ENCODE measurements around the gene TBXA2R.
"Not testable (repeated sequence)": the region's sequence is repeated elsewhere in the genome, so short reads cannot be mapped to it uniquely, and the experiment has no call there.

TBXA2R gene

DNA sequence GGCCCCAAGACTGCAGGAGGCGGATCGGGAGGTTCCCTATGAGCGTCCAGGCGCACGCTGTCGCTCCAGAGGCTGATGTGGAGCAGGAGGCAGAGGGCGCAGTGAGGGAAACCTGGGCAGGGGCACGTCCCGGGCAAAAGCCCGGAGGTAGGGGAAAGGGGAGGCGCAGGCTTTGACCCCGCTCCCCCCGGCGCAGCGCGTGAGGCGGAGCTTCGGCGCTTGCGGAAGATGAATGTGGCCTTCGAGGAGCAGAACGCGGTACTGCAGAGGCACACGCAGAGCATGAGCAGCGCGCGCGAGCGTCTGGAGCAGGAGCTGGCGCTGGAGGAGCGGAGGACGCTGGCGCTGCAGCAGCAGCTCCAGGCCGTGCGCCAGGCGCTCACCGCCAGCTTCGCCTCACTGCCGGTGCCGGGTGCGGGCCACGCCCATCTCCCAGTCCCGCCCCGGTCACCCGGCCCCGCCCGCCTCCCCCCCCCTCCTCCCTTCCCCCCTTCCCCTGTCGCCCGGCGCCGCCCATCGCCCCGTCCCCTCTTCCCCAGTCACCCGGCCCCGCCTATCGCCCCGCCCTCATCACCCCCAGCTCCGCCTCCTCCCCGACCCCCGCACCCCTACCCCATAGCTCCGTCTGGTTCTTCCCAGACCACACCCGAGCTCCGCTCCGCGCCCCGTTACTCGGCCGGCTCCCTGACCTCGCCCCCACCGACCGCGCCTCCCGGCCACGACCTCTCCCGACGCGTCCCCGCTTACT, 29.8 kb downstream of the TBXA2R start:
- DNase-seq, result no peak

- no peak for DNase-seq
Measured at GRCh38 chr19:3575949-3576673, 30.6 kb downstream of the TBXA2R start.

DNA sequence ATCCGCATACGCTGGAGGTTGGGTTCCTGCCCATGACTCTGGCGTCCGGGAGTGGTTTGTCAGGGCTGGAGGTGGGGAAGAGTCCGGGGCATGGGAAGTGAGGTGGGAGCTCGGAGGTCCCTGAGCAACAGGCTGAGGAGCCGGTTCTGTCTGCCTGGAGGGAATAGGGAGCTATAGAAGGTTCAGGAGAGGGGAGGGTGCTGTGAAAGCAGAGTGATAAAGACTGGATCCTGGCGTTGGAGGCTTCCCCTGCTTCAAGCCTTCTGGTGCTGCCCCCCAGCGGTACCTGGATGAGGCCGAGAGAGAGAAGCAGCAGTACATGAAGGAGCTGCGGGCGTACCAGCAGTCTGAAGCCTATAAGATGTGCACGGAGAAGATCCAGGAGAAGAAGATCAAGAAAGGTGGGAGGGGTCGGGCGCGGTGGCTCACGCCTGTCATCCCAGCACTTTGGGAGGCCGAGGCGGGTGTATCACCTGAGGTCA, 31.4 kb downstream of the TBXA2R start:
- DNase-seq, result no peak

GRCh38 chr19:3573858-3574637, 32.6 kb downstream of the TBXA2R start:
- peak; percentile 53 to 83 (median 66) for DNase-seq

- no peak for DNase-seq
Measured at GRCh38 chr19:3573162-3573857, 33.4 kb downstream of the TBXA2R start.

DNA sequence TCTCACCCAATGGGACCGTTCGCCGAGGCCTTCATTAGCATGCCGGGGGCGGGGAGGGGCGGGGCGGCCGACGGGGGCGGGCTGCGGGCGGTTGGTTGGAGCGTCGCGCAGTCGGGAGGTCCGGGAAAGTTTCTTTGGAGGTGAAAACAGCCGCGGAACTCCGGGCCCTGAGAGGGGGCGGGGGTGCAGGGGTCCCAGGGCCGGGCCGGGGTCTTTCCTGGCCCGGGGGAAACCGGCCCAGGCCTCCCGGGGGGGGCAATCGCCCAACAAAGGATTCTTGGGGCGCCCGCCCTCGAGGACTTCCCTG, 33.9 kb downstream of the TBXA2R start, which contains the start of gene HMG20B:
Gene HMG20B (plus strand): TSS at position 90 of the 307 bp plus-strand sequence. CDS start 366 bp downstream, outside the sequence.
- DNase-seq, result no peak

DNA sequence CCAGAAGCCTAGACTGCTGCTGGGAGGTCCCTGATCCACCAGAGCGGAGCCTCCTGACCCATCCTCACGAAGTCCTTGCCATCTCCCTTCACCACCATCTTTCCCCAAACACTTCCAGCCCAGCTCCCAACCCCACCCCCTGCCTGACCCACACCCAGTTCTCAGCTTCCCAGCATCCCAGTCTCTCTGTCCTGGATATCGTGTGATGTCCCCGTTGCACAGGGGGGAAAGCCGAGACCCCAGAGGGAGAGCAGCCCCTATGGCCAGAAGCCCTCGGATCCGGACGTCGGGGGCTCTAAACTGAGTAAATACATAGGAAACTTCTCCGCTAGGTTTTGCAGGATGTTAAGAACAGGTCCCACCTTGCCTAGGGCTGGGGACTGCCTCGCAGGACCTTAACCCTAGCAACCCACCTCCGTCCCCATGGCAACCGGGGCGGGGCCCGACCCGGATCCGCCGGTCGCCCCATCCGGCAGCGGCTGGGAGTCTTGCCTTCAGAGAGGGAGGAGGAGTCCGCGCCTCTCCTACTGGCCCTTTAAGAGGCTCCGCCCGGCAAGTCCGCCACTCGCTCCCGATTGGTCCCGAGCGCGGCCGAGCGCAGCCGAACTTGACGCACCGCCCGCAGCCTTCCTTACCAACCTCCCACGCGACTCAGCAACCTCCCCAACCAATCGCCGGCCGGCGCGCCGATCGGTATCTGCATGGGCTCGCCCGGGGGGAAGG, 34.4 kb downstream of the TBXA2R start:
- peak; percentile 96 to 99 (median 98) for DNase-seq

GRCh38 chr19:3570606-3571011, 36.1 kb downstream of the TBXA2R start:
- no peak for DNase-seq

GRCh38 chr19:3570042-3570441, 36.6 kb downstream of the TBXA2R start:
- DNase-seq, result not testable (repeated sequence)

DNA sequence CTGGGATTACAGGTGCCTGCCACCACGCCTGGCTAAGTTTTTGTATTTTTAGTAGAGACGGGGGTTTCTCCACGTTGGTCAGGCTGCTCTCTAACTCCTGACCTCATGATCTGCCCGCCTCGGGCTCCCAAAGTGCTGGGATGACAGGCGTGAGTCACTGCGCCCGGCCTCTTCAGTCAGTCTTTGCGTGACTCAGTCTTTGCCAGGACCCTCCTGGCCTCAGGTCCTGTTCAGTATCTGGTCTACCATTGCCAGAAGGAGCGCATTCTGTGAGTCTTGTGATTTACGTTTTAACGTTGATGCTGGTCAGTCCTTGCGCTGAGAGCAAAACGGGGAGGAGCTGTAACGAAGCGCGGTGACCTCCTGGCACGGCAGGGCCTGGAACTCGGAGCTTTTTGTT, 41.5 kb downstream of the TBXA2R start:
- DNase-seq, result no peak

DNA sequence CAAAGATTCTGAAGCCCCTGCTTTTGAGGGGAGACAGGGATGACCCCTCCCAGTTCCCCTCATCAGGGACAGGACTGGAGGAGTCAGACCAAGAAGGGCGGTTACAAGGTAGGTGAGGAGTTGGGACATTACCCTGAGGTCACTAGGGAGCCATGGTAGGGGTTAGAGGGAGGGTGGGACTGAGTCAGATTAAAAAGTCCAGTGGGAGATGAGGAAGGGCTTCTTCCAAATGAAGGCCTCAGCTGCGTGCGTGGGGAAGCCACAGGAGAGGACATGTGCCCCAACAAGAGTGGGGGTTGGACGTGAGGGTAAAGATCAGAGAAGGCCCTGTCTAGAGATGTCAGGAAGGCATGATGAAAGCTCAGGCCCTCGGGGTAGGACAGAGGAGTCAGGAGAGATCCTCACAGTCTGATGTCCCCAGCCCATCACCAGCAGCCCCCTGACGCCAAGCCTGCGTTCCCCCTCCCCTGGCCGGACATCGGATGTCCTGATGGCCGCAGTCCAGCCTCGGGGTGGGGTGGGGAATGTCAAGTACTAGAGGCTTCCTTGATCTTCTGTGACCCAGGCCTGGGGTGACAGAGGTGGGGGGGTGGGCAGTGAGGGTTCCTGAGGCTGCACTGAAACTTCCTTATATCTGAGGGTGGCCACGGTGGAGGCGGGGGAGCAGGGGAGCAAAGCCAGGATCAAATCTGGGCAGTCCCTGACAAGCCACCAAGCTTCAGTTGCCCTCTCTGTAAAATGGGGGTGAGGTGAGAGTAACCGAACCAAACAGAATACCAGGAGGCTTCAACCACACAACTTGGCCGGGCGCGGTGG, 42.8 kb downstream of the TBXA2R start:
- DNase-seq, result no peak

DNA sequence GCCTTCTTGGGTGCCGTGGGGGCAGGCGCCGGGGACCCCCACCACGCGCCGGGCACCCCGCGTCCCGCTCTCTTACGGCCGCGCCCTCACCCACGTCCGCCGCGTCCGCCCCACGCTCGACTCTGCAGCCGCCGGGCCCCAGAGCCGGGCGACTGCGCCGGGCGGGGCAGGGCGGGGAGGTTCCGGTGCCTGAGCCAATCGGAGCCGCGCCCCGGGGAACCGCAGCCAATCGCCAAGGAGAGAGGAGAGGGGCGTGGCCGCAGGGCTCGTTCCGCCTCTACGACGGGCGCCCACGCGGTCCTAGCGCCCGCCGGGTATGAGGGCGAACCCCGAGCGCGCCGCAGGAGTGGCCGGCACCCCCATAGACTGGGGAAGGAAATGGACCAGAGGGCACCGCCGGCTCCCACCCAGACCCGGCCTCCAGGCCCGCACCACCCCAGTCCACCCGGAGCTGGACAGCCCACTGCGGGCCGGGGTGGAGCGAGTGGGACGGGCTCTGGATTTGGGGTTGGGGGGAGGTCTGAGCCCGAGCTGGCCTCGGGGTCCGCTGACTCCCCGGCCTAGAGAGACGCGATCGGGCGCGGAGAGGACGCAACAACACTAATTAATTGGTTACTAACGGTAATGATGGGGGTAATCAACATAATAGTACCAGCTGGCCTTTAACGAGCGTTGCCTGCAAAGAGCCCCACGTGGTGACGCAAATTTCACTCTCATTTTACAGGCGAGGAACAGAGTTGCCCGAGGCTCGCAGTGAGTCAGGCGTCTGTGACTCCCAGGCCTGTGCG, 49.0 kb downstream of the TBXA2R start, which contains the start of gene MFSD12:
Gene MFSD12 (minus strand): TSS at position 126 of the 788 bp plus-strand sequence. CDS start 183 bp downstream, outside the sequence.
- DNase-seq, result peak; percentile 87 to 93 (median 90)

GRCh38 chr19:3556978-3557460, 49.7 kb downstream of the TBXA2R start:
- peak in 5 of 6 experiments; percentile 51 to 72 (median 58) for DNase-seq

DNA sequence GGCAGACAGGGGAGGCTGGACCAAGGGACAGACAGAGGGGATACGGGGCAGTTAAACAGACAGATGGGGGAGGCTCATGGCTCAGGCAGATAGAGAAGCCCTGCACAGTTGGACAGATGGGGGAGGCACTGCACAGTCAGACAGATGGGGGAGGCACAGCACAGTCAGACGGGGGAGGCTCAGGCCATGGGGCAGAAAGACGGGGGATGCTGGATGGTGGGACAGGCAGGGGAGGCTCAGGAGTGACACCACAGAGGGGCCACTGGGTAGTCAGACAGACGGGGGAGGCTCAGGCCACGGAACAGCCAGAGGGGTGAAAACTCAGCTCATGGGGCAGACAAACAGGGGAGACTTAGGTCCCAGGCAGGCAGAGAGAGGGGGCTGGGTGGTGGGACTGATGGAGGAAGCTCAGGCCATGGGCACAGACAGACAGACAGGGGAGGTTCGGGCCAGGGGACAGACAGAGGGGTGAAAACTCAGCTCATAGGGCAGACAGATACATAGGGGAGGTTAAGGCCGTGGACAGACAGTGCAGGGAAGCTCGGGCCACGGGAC, 50.2 kb downstream of the TBXA2R start:
- DNase-seq, result no peak

DNA sequence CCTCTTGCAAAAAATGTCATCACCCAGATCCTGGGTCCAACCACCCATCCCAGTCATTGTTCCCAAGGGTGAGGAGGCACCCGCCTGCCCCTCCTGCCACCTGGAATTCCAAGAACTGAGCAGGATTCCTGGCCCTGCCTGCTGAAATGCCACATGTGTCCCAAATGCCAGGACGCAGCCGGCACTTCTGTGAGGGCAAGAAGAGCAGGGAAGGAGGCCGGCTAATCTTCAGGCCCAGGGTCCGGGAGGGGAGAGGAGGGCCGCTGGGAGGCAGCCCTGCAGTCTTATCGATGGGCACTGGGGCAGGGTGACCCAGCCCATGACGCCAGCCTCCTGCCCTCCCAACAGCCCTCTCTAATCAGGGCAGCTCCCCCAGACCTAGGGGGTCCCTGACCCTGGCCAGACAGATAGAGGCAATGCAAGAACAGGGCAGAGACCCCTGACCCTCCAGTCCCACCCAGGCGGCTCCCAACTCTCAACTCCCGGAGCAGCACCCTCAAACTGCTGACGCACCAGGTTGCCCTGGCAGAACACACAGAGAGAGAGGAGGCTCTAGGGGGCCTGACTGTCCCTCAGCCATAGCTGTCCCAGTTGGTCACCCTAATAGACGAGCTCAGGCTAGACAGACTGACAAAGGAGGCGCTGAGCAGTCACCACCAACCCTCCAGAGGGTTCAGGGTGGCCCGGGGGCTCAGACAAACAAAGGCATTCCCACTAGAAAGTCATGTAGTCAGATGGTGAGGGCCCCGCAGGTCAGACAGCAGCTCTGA, 50.8 kb downstream of the TBXA2R start:
- peak in 1 of 6 experiments; percentile 33 for DNase-seq

- DNase-seq, result peak; percentile 48 to 81 (median 69)
Measured at GRCh38 chr19:3554254-3555083, 52.2 kb downstream of the TBXA2R start.

- DNase-seq, result no peak
Measured at GRCh38 chr19:3551792-3552095, 54.9 kb downstream of the TBXA2R start.

Data from stimulated activated naive CD4-positive, alpha-beta T cell (primary cell).